T-helper 1 cell treated with Interleukin-12 subunit alpha and Interleukin-12 subunit beta and Interleukin-4 antibody, amounts not matched to agents 30 ng/mL and 1 ng/mL, for 36 hours (primary cell): ENCODE results near the gene ZNF76. TPM values are rescaled to one million over a fixed set of nuclear protein-coding genes. Genes with fewer than 3 reads are reported as not detected.

Experiments
- intact Hi-C: fragments of 100-400 bp; cut with micrococcal nuclease; formaldehyde crosslinking; loops from one replicate; pipeline ENCODE4 v1.15.1; 2024
- total RNA-seq: library from RNA; stranded (reverse); gene quantifications from 2 replicates; pipeline ENCODE4 v1.2.3, GENCODE V29; 2022

The ZNF76 gene
- 37.3 and 38.7 TPM in 2 replicates for total RNA-seq

DNA sequence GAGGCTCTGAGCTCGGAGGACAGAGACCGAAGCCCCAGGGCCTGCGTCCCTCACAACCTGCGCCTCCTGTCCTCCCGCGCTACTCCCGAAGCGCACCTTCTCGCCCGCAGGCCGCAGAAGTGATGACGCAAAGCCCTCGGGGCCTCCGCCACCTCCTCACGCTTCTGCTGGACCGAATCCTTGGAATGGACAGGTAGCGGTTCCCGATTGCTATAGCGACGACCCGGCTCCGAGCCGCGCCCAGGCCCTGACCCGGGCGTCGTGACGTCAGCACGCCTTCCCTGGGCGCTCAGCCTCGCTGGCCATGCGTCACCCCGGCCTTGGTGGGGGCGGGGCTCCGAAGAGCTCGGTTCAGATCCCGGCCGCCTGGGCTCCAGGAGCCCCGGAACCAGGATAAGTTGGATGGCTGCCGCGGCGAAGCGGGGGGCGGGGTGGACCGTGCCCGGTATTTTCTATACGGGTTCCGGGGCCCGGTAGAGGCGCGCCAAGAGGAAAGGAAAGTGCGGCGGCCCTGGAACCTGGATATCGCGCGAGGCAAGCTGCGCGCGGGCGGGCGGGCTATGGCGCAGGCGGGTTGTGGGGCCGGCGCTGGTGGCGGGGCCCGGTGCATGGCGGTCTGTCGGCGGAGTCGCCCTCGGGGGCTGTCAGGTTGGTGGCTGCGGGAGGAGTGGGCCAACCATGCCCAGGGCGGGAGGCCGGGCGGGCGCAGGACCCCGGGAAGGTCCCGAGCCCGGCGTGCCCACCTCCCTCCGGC, at the start of gene ZNF76:
TSS of gene ZNF76 (plus strand) at position 542 of the 754 bp plus-strand sequence. CDS start 21,417 bp downstream, outside the sequence.
- intact Hi-C loops = loop anchor here (1.0 to 2.0 kb wide), 9 partner anchors 35 to 768 kb away; partner anchors contain the start of genes FANCE, ILRUN, MAPK14 and RPL10A

- intact Hi-C loops = no loop called here
Measured at GRCh38 chr6:35213298-35213791, 46.2 kb upstream of the ZNF76 start.

DNA sequence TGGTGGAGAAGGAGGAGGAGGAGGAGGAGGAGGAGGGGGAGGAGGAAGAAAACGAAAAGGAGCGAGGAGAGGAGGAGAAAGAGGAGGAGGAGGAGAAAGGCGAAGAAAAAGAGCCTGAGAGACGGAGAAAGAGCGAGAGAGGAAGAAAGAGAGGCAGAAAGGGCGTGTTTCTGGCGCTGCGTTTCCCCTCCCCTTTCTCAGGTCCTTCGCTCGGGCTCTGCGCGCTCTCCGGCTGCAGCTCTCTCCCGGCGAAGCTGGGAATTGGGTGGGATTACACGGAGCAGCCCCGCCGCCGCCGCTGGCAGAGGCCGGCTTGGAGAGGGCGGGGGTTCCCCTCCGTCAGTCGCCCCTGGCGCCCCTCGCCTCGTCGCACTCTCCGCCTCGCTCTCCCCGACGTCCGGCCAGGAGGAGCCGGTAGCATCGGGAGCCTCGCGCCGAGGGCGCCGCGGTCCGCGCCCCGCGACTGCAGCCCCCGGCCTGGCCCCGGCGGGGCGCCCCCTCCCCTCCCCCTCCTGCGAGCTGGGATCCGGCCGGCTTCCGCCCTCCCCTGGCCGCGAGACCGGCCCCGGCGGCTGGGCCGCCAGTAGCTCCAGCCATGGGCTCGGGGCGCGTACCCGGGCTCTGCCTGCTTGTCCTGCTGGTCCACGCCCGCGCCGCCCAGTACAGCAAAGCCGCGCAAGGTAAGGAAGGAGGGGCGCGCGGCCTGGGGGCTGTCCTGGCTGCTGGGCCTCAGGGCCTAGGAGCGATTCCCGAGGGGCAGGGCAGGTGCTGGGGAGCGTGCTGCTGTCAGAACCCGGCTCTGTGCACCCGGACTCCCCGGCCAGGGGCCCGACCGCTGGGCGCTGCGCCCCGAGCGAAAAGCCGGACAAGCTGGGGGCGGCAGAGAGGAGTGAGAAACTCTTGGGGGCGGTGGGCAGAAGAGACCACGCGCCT, 45.4 kb upstream of the ZNF76 start, which contains the start of gene SCUBE3:
TSS of gene SCUBE3 (plus strand) at position 133 of the 933 bp plus-strand sequence. CDS start at position 596, 463 bp downstream.
- intact Hi-C loops = no loop called here

GRCh38 chr6:35214869-35215664, 44.5 kb upstream of the ZNF76 start:
- intact Hi-C loops = no loop called here

DNA sequence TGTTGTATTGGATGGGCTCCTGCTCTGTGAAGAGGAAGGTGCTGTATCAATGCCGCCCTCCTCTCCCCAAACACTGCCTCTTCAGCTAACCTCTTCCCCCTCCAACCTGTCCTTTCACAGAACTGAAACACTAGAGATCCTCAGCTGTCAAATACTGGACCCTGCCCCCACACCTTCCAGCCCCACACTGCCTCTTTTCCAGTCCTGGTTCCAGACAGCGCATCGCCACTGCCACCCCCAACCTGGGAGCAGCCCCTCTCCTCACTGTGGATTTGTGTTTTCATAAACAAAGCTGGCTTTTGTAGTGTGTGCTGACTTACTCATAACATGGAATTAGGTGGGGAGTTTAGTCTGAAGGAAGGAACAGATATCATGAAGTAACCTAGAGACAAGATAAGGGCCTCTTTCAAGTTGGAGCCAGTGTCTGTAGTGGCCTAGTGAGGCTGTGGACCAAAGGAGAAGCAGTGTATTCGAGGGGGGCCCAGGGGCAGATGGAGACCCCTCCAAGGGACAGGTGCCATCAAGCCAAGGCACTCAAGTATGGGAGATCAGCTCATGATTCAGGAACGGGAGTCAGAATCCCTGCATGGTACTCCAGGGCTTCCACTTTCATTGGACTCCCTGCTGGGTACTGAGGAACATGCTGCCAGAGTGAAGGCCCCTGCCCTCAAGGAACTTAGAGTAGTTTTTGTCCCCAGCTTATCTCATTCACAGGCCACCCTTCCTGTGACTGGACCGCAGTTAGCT, 43.7 kb upstream of the ZNF76 start:
- intact Hi-C loops = no loop called here

GRCh38 chr6:35216412-35216732, 43.2 kb upstream of the ZNF76 start:
- intact Hi-C loops = no loop called here

DNA sequence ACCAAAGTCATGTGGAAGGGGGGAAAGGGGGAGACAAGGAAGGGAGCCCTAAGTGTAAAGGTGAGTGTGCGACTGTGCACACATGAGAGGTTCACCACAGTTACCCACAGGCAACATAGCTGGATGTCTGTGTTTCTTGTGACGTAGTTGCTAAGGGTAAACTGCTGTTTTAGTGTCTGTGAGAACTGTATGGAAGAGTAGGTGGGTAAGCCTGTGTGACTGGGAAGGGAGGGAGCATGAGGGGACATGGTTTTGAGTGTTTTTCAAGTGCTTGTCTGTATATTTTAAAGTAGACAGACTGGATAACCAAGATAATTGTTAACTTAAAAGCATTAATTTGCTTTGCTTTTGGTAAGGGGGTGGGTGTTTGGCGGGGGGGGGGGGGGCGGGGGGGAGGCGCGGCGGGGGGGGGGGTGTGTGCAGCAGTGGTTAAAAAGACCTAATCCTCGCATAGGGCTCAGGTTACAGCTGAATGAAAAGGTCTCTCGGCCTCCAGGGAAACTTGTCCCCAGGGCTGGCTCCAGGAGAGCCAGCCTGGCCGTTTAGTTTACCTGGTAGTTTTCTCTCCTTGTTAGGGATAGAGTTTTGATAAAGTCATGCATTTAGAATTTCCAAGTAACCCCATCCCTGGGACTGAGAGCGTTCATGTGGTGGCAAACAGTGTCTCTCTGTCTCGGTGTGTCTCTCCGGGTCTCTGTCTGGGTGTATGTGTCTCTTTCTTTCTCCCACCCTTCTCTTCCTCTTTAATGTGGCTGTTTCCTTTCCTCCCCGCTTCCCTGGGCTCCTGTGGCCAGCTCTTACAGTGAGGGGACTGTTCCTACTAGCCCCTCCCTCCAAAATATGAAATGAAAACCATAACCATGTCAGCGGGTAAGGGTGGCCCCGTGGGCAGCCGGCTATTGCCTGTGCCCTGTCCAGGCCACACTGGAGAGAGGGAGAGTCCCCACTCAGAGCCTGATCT, 42.4 kb upstream of the ZNF76 start:
- intact Hi-C loops = no loop called here

GRCh38 chr6:35218021-35218420, 41.5 kb upstream of the ZNF76 start:
- intact Hi-C loops = no loop called here

- intact Hi-C loops = no loop called here
Measured at GRCh38 chr6:35218456-35218855, 41.1 kb upstream of the ZNF76 start.

- intact Hi-C loops = no loop called here
Measured at GRCh38 chr6:35219683-35220326, 39.7 kb upstream of the ZNF76 start.

DNA sequence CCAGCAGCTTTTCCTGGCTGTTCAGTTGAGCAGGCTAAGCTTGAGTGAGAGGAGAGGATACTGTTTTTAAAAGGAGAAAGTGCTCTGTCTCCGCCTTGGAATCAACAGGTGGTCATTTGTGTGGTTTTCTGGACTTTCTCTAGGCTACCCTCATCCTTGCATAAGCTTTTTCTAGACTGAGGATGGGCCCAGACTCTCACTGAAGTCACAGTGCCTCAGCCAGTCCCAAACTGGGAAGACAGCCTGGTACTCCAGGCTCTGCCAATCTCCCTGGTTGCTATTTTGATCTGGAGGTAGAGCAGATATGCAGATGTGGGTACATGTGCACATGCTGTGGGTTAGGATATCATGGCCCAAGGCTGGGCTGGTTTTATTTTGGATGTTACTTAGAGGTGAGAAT, 38.8 kb upstream of the ZNF76 start:
- intact Hi-C loops = no loop called here

- intact Hi-C loops = no loop called here
Measured at GRCh38 chr6:35223396-35223795, 36.1 kb upstream of the ZNF76 start.

GRCh38 chr6:35224720-35225119, 34.8 kb upstream of the ZNF76 start:
- intact Hi-C loops = no loop called here

DNA sequence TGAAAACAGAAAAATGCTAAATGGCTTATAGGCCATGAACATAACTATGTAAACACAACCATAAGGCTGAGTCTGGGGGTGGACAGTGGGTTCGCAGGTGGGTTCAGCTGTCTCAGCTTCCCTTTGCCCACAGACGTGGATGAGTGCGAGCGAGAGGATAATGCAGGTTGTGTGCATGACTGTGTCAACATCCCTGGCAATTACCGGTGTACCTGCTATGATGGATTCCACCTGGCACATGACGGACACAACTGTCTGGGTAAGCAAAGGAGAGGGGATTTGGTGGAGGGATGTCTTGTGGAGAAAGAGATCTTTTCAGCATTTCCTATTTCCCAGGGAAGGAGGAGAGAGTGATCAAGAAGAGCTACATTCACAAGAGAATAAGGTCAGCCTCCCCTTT, 31.1 kb upstream of the ZNF76 start:
- intact Hi-C loops = no loop called here

DNA sequence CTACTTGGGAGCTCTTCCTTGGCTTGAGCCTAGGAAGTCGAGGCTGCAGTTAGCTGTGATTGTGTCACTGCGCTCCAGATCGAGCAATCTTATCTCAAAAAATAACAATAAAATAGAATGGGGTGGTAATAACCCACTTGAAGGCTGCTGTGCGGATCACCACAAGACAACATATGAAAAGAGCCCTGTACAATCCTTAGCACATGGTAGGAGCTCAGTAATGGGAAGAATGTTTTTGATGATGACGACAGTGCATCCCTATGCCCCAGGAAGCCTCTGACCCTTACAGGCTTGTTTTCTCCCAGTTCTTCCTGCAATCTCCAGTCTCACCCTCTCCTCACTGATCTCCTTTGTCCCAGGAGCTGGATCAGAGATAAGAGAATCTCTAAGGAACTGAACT, 30.2 kb upstream of the ZNF76 start:
- intact Hi-C loops = no loop called here

DNA sequence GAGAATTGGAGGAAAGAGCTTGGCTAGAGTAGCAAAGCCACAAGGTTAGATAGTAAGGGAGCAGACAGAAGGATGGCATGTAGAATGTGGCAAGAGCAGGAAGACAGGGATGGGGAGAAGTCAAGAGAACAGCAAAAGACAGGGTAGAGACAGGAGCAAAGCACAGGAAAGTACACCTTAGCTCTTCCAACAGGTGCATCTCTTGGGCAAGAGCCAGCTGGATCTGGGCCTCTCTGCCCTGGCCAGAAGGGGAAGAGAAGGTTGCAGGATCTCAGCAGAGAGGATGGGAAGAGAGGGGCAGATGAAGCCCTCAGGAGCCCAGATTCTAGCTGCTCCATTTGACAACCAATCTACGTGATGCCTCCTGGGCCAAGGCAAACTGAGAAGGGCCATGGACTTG, 29.0 kb upstream of the ZNF76 start:
- intact Hi-C loops = no loop called here

GRCh38 chr6:35230950-35231349, 28.6 kb upstream of the ZNF76 start:
- intact Hi-C loops = no loop called here

DNA sequence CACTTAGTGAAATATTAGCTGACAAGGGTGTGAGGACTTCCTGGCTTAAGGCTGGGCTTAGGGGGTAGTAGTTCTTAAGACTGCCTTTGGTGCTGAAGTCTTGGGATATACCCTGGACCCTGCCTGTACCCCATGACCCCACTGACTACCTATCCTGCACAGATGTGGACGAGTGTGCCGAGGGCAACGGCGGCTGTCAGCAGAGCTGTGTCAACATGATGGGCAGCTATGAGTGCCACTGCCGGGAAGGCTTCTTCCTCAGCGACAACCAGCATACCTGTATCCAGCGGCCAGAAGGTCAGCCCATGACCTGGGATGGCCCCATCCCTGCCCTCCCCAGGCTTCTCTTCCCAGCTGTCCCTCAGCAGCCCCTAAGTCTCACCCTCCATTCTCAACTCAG, 28.0 kb upstream of the ZNF76 start:
- intact Hi-C loops = no loop called here

DNA sequence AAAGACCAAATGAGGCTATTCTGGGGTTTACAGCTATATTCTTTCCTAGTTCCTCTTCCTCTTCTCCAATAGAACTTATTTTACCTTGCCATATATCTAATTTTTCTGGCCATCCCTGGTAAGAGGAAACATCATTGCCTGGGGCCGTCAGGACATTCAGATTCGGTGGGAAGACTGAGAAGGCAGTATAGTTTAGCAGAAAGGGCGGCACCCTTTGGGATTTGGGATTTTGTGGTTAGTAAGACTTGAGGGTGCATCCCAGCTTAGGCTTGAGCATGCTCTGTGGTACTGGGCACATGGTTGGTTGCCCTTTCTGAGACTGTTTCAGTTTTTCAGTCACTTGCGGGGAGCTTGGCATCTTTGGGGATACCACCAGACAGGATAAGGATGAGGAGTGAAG, 24.6 kb upstream of the ZNF76 start:
- intact Hi-C loops = no loop called here
